Activated CD4-positive, alpha-beta T cell treated with anti-CD3 and anti-CD28 coated beads for 36 hours (primary cell): ENCODE results near the gene EVC2. TPM values are rescaled to one million over a fixed set of nuclear protein-coding genes. Genes with fewer than 3 reads are reported as not detected.

ENCODE experiments used
- ATAC-seq: fragments of 200-7000 bp; cut with Tn5 transposase; one replicate; pipeline ENCODE4 v1.10.0; 2021; ENCODE audit warnings: mild to moderate bottlenecking, moderate library complexity
- CTCF ChIA-PET: fragments of 350-600 bp; sonication (Branson Sonifier 250); formaldehyde crosslinking; loops from one replicate; lab custom pipeline; 2021; ENCODE audit warnings: antibody characterized with exemption; lab: Charles Lee
- POLR2A ChIA-PET: fragments of 350-600 bp; sonication (Branson Sonifier 250); formaldehyde crosslinking; loops from one replicate; lab custom pipeline; 2021; ENCODE audit warnings: antibody characterized with exemption, inconsistent platforms; lab: Charles Lee
- DNase-seq: peaks from one replicate; pipeline ENCODE4 v3.0.0-alpha.2; 2020
- H3K27ac Mint-ChIP-seq: one replicate; pipeline ENCODE4 v1.8.0; 2021; ENCODE audit warnings: mixed read lengths
- H3K27me3 Mint-ChIP-seq: one replicate; pipeline ENCODE4 v1.8.0; 2021; ENCODE audit warnings: mixed read lengths
- H3K36me3 Mint-ChIP-seq: one replicate; pipeline ENCODE4 v1.8.0; 2021; ENCODE audit warnings: low read depth, mixed read lengths
- H3K4me1 Mint-ChIP-seq: one replicate; pipeline ENCODE4 v1.8.0; 2021; ENCODE audit warnings: mixed read lengths
- H3K4me3 Mint-ChIP-seq: one replicate; pipeline ENCODE4 v1.8.0; 2021; ENCODE audit warnings: mild to moderate bottlenecking, moderate library complexity, mixed read lengths
- H3K9me3 Mint-ChIP-seq: one replicate; pipeline ENCODE4 v1.8.0; 2021; ENCODE audit warnings: low read depth, mixed read lengths
- intact Hi-C, 2 experiments: fragments of 100-400 bp; cut with DNase I in 1 of 2; cut with micrococcal nuclease in 1 of 2; formaldehyde crosslinking; loops; one replicate each; pipeline versions ENCODE4 v1.14.2 to v1.15.1; 2022 to 2024; cut with DNase I, micrococcal nuclease
- total RNA-seq, 2 experiments: library from RNA; stranded (reverse); gene quantifications; one replicate each; pipeline ENCODE4 v1.2.3, GENCODE V29; 2021

Gene EVC2
- total RNA-seq, 2 experiments from 2014 or later = 0.48 to 0.65 TPM

GRCh38 chr4:5752376-5753184, 44.2 kb upstream of the EVC2 start:
- intact Hi-C loops = no loop called here
- H3K27ac Mint-ChIP-seq = no peak overlapping the region
- H3K4me1 Mint-ChIP-seq = no peaks in the 10 kb centered on the region
- ChIA-PET POLR2A (no interaction called here), CTCF (interaction anchor here (0.7 kb wide), 1 partner anchor 475 kb away, joined by 3 read pairs; no protein-coding TSS in a partner anchor)
- DNase-seq (no peak), ATAC-seq (no peak)
- no peak overlapping the region for H3K4me3 Mint-ChIP-seq
- no peaks in the 10 kb centered on the region for H3K27me3 Mint-ChIP-seq
- no peaks in the 10 kb centered on the region for H3K9me3 Mint-ChIP-seq
- no peaks in the 10 kb centered on the region for H3K36me3 Mint-ChIP-seq

GRCh38 chr4:5751666-5752375, 43.5 kb upstream of the EVC2 start:
- H3K27ac Mint-ChIP-seq = no peak overlapping the region
- no peaks in the 10 kb centered on the region for H3K36me3 Mint-ChIP-seq
- ChIA-PET POLR2A (no interaction called here), CTCF (no interaction called here)
- no peaks in the 10 kb centered on the region for H3K9me3 Mint-ChIP-seq
- ATAC-seq (no peak), DNase-seq (no peak)
- intact Hi-C loops = no loop called here
- H3K27me3 Mint-ChIP-seq = peaks cover under 1% of the 10 kb centered on the region
- H3K4me3 Mint-ChIP-seq = no peak overlapping the region
- no peaks in the 10 kb centered on the region for H3K4me1 Mint-ChIP-seq

DNA sequence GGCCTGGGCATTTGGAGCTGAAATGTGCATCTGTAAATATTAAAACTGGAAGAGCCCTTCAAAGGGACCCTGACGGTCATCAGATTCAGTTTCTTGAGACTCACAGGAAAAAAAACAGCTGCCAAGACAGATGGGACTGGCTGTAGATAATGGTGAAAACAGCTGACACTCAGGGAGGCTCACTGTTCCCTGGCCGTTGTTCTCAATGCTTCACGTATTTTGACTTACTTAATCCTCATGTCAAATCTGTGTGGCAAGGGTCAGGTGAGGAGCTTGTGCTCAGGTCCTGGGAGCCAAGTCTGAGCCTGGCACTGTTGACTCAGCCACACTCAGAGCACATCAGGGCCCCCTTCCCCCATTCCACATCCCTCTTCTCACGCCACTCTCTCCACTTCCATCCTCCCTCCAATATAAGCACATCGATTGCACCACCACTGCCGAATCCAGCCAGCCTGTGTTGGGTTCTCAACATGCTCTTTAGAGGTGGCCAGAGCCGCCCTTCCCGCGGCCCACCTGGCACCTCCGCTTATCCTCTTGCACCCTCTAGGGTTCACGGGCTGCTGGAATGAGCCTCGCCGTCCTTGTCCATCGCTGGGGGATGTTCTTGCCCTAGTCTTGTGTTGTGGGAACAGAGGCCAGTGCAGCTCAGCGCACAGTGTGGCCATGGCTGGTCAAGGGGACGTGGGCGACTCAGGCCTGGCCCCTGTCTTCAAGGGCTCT, 42.7 kb upstream of the EVC2 start:
- Mint-ChIP-seq H3K9me3 (no peaks in the 10 kb centered on the region), H3K27me3 (peaks cover 3% of the 10 kb centered on the region), H3K4me1 (no peaks in the 10 kb centered on the region), H3K4me3 (no peak overlapping the region), H3K36me3 (no peaks in the 10 kb centered on the region), H3K27ac (no peak overlapping the region)
- ATAC-seq (no peak), DNase-seq (no peak)
- ChIA-PET CTCF (no interaction called here), POLR2A (no interaction called here)
- intact Hi-C loops = no loop called here

DNA sequence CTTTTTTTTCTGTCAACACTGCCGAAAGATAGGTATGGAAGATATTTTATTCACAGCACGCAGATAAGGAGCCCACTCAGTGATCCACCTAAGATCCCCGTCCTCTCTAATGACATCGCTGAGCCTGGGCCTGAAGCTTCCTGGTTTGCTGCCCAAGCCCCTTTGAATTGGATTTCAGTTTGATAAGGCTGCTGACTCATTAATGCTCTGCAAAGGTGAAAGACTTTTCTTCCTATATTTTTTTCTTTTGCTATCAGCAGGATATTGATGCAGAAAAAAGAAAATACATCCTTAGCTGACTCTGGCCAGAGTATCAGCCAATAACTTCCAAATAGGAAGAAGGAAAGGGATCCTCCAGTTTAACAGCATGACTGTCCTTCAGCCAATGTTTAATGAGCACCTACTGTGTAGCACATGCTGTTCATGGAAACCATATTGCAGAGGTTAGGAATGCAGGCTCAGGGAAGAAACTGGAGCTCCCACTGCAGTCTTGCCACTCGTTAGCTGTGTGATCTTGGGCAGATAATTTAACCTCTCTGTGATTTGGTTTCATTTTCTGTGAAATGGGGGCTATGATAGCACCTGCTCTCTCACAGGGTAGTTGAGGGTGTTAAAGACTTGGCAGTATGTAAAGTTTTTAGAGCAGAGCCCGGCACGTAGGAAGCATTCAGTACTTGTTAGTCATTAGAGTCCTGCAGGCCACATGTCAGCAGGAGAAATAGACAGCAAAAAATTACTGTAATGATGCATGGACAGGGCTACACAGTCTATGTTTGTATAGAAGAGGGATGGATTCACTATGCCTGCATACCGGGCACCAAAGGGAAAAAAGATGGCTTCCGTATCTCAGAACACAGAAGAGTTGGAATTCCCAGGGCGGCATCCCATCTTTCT, 41.9 kb upstream of the EVC2 start:
- no peak overlapping the region for H3K4me3 Mint-ChIP-seq

GRCh38 chr4:5749568-5749967, 41.2 kb upstream of the EVC2 start:
- Mint-ChIP-seq H3K9me3 (no peaks in the 10 kb centered on the region), H3K4me3 (no peak overlapping the region), H3K27ac (no peak overlapping the region), H3K36me3 (no peaks in the 10 kb centered on the region), H3K27me3 (peaks cover 3% of the 10 kb centered on the region), H3K4me1 (no peaks in the 10 kb centered on the region)
- ATAC-seq = no peak
- CTCF ChIA-PET = interaction anchor here (0.6 kb wide), 1 partner anchor 169 kb away, joined by 3 read pairs; no protein-coding TSS in a partner anchor
- POLR2A ChIA-PET = no interaction called here
- intact Hi-C loops = no loop called here
- DNase-seq = no peak

More for the DNA sequence above, 41.9 kb upstream of the EVC2 start:
- no peaks in the 10 kb centered on the region for H3K36me3 Mint-ChIP-seq
- DNase-seq (no peak), ATAC-seq (no peak)
- H3K27ac Mint-ChIP-seq = no peak overlapping the region
- ChIA-PET POLR2A (no interaction called here), CTCF (interaction anchor here (0.6 kb wide), 1 partner anchor 168 kb away, joined by 3 read pairs; no protein-coding TSS in a partner anchor)
- H3K9me3 Mint-ChIP-seq = no peaks in the 10 kb centered on the region
- peaks cover 3% of the 10 kb centered on the region for H3K27me3 Mint-ChIP-seq
- no peaks in the 10 kb centered on the region for H3K4me1 Mint-ChIP-seq
- intact Hi-C loops = no loop called here

- intact Hi-C loops = no loop called here
- H3K9me3 Mint-ChIP-seq = no peaks in the 10 kb centered on the region
- peaks cover 3% of the 10 kb centered on the region for H3K27me3 Mint-ChIP-seq
- no peak overlapping the region for H3K4me3 Mint-ChIP-seq
- H3K27ac Mint-ChIP-seq = no peak overlapping the region
- ChIA-PET POLR2A (no interaction called here), CTCF (interaction anchor here (0.7 kb wide), 1 partner anchor 869 kb away, joined by 3 read pairs; no protein-coding TSS in a partner anchor)
- no peaks in the 10 kb centered on the region for H3K36me3 Mint-ChIP-seq
- DNase-seq (no peak), ATAC-seq (no peak)
- H3K4me1 Mint-ChIP-seq = no peaks in the 10 kb centered on the region
Observed at GRCh38 chr4:5747738-5748375, 39.5 kb upstream of the EVC2 start.

GRCh38 chr4:5746829-5747737, 38.7 kb upstream of the EVC2 start:
- ATAC-seq (no peak), DNase-seq (no peak)
- ChIA-PET POLR2A (no interaction called here), CTCF (interaction anchor here (0.7 kb wide), 1 partner anchor 868 kb away, joined by 3 read pairs; no protein-coding TSS in a partner anchor)
- no peaks in the 10 kb centered on the region for H3K4me1 Mint-ChIP-seq
- peaks cover 3% of the 10 kb centered on the region for H3K27me3 Mint-ChIP-seq
- H3K27ac Mint-ChIP-seq = no peak overlapping the region
- no peak overlapping the region for H3K4me3 Mint-ChIP-seq
- H3K9me3 Mint-ChIP-seq = no peaks in the 10 kb centered on the region
- no peaks in the 10 kb centered on the region for H3K36me3 Mint-ChIP-seq
- intact Hi-C loops = no loop called here

GRCh38 chr4:5746250-5746649, 37.9 kb upstream of the EVC2 start:
- ATAC-seq = no peak
- ChIA-PET POLR2A (no interaction called here), CTCF (no interaction called here)
- intact Hi-C loops = no loop called here
- no peak for DNase-seq
- Mint-ChIP-seq H3K9me3 (no peaks in the 10 kb centered on the region), H3K36me3 (no peaks in the 10 kb centered on the region), H3K4me1 (no peaks in the 10 kb centered on the region), H3K27me3 (peaks cover 3% of the 10 kb centered on the region), H3K27ac (no peak overlapping the region), H3K4me3 (no peak overlapping the region)

DNA sequence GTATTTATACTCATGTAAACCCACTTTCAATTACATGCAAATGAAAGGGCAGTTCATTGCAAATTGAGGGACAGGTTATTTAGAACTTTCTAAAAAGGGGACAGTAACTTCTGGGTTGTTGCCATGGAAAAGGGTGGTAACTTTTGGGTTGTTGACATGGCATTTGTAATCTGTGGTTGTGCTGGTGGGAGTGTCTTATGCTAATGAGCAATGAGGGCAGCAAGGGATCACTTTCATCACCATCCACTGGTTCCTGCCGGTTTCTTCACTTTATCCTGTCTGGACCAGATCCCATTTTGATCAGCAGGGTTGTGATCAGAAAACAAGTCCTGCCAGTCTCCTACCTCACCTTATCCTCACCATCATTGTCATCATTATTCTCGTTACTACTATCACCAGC, 34.6 kb upstream of the EVC2 start:
- H3K9me3 Mint-ChIP-seq = no peaks in the 10 kb centered on the region
- ATAC-seq = no peak
- no peaks in the 10 kb centered on the region for H3K4me1 Mint-ChIP-seq
- peaks cover 6% of the 10 kb centered on the region for H3K27me3 Mint-ChIP-seq
- no peak overlapping the region for H3K27ac Mint-ChIP-seq
- DNase-seq = no peak
- intact Hi-C loops = no loop called here
- CTCF ChIA-PET = no interaction called here
- H3K36me3 Mint-ChIP-seq = no peaks in the 10 kb centered on the region
- H3K4me3 Mint-ChIP-seq = no peak overlapping the region
- POLR2A ChIA-PET = no interaction called here

GRCh38 chr4:5742388-5742787, 34.0 kb upstream of the EVC2 start:
- no peak for DNase-seq
- ChIA-PET POLR2A (no interaction called here), CTCF (no interaction called here)
- H3K9me3 Mint-ChIP-seq = no peaks in the 10 kb centered on the region
- ATAC-seq = no peak
- no peaks in the 10 kb centered on the region for H3K4me1 Mint-ChIP-seq
- intact Hi-C loops = no loop called here
- H3K4me3 Mint-ChIP-seq = no peak overlapping the region
- H3K27ac Mint-ChIP-seq = no peak overlapping the region
- peaks cover 6% of the 10 kb centered on the region for H3K27me3 Mint-ChIP-seq
- H3K36me3 Mint-ChIP-seq = no peaks in the 10 kb centered on the region
